ENCODE measurements around the gene RDH8. TPM values are rescaled to one million over a fixed set of nuclear protein-coding genes. Genes with fewer than 3 reads are reported as not detected.

RDH8 gene
- under 1 TPM in 1 of 3 donors, not detected in 2; 0.12 TPM for polyA plus RNA-seq

DNA sequence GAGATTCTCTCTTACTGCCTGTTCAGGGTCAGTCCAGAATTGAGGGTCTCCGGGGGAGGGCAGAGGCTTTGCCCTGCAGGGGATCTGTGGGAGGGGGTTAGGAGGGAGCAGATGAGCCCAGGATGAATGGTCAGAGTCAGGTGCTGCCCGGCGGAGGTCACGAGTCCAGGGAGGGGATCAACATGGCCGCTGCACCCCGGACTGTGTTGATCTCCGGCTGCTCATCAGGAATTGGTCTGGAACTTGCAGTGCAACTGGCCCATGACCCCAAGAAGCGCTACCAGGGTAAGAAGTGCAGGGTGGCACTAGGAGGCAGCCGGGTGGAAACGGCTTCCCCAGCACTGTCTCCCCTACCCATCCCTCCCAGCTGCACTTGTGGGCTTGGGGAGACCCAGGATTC, at the start of gene RDH8:
TSS of gene RDH8 (plus strand) at position 168 of the 400 bp plus-strand sequence. CDS start at position 183, 15 bp downstream.
- WGBS, 3 donors = 63 to 74% (median 70%) methylated on average over 10 of the region's 10 CpGs
- no peak within 1 kb of the TSS for H3K27ac ChIP-seq (ENCODE audit: low read depth, low read length)

GRCh38 chr19:9966024-9966423, 47.3 kb upstream of the RDH8 start:
- H3K27ac ChIP-seq (ENCODE audit: low read depth, low read length) = no peak overlapping the region
- 38 to 52% (median 49%) methylated on average over 11 to 14 of the region's 14 CpGs for WGBS, 3 donors

GRCh38 chr19:9966448-9966847, 46.8 kb upstream of the RDH8 start:
- WGBS, 3 donors = 16 to 43% (median 30%) methylated on average over 26 to 29 of the region's 29 CpGs
- H3K27ac ChIP-seq (ENCODE audit: low read depth, low read length) = no peak overlapping the region

DNA sequence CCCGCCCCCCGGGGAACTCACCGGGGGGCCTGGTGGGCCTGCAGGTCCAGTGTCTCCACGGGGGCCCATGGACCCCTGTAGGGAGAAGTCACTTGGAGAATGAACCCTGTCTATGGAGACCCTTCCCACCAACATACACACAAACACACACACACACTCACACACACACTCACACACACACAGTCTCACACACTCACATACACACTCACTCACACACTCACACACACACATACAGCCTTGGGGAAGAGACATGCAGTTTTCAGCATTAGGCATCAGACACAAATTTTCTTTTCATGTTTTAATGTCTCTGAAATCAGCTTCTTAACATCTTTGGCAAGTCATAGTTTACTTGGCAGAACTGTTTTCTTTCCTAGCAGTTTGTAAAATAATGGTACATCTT, 46.0 kb upstream of the RDH8 start:
- 41 to 71% (median 66%) methylated on average over 3 to 4 of the region's 4 CpGs for WGBS, 3 donors
- H3K27ac ChIP-seq (ENCODE audit: low read depth, low read length) = no peak overlapping the region

DNA sequence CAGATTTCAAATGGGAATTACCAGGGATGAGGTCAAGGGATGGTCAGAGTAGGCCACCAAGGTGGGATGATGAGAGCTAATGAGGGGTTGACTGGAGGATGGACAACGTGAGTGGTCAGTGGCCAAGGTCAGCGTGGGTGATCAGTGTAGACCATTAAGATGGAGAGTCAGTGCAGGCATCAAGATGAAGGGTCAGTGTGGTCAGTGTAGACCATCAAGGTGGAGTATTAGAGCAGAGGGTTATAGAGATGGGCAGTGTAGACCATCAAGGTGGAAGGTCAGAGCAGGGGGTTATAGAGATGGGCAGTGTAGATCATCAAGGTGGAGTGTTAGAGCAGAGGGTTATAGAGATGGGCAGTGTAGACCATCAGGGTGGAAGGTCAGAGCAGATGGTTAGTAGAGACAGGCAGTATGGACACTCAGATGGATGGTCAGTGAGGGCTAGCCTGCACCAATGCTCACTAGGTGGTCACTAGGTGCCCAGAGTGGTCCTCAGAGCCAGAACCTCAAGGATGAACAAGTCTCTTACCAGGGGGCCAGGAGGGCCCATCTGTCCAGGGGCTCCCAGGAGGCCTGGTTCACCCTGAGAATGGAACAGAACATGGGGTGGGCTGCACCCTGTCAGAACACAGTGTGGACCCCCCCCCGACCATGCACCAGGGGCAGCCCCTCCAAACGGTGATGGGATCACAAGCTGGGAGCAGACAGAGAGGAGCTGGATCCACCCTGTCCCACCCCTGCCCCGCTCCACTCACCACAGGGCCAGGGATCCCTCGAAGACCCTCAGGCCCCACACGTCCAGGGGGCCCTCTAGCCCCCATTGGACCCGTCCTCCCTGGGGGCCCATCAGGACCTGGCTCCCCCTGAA, 44.2 kb upstream of the RDH8 start:
- 61 to 74% (median 70%) methylated on average over 8 of the region's 8 CpGs for WGBS, 3 donors
- no peak overlapping the region for H3K27ac ChIP-seq (ENCODE audit: low read depth, low read length)

GRCh38 chr19:9969688-9969975, 43.7 kb upstream of the RDH8 start:
- H3K27ac ChIP-seq (ENCODE audit: low read depth, low read length) = no peak overlapping the region
- WGBS, 3 donors = 85 to 100% (median 91%) methylated on average over 2 of the region's 2 CpGs

- WGBS, 3 donors = 79 to 83% (median 83%) methylated on average over 5 to 8 of the region's 8 CpGs
- no peak overlapping the region for H3K27ac ChIP-seq (ENCODE audit: low read depth, low read length)
These were observed 42.8 kb upstream of the RDH8 start for GRCh38 chr19:9970481-9970880.

GRCh38 chr19:9971166-9971897, 42.0 kb upstream of the RDH8 start:
- 64 to 76% (median 71%) methylated on average over 15 of the region's 15 CpGs for WGBS, 3 donors
- no peak overlapping the region for H3K27ac ChIP-seq (ENCODE audit: low read depth, low read length)

DNA sequence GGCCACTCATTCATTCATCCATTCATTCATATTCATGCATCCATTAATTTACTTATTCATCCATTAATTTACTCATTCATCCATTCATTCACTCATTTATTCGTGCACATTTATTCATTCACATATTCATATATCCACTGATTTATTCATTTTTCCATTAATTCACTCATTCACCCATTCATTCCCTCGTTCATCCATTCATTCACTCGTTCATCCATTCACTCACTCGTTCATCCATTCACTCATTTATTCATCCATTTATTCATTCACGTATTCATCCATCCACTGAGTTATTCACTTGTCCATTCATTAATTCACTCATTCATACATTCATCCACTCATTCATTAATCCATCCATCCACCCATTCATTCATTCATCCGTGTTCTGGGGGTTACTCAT, 41.2 kb upstream of the RDH8 start:
- H3K27ac ChIP-seq (ENCODE audit: low read depth, low read length) = no peak overlapping the region
- 74 to 87% (median 85%) methylated on average over 6 of the region's 6 CpGs for WGBS, 3 donors

DNA sequence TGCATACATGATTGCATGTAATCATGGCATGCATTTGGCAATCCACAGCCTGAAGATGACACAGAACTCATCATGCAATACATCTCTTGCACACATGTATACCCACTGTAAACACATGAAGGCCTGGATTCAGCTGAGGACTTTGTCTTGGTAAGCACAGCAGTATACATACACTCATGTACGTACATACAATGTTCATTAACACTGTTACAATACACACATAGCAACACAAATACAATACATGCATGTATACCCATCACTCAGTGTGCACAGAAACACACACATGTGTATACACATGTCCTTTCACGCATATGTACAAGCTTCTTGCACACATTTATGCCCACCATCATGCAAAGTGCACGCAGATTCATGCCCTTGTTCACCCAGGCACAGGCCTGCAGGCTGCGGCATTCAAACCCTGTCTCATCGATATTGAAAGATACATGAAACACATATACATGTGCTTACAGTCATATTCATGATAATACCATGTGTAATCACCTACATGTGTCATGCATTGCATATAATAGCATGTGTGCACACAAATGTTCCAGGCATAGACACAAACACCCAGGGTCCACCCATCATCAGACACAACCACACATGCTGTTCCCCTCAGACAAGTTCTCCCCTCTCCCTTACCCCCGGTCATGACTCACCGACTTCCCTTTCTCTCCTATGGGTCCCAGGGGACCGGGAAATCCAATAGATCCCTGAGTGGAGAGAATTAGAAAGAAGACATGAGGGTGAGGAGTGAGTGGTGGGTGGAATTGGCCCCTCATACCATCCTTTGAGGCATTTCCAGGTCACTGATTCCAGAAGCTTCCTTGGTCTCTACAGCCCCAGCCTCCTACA, 31.6 kb upstream of the RDH8 start:
- 71 to 80% (median 78%) methylated on average over 8 of the region's 8 CpGs for WGBS, 3 donors
- no peak overlapping the region for H3K27ac ChIP-seq (ENCODE audit: low read depth, low read length)

GRCh38 chr19:9986787-9987281, 26.4 kb upstream of the RDH8 start:
- no peak overlapping the region for H3K27ac ChIP-seq (ENCODE audit: low read depth, low read length)
- WGBS, 3 donors = 34 to 45% (median 39%) methylated on average over 8 of the region's 8 CpGs

GRCh38 chr19:9989504-9989903, 23.8 kb upstream of the RDH8 start:
- no peak overlapping the region for H3K27ac ChIP-seq (ENCODE audit: low read depth, low read length)
- 81 to 89% (median 85%) methylated on average over 3 of the region's 3 CpGs for WGBS, 3 donors

- no peak overlapping the region for H3K27ac ChIP-seq (ENCODE audit: low read depth, low read length)
- 48 to 78% (median 73%) methylated on average over 11 of the region's 11 CpGs for WGBS, 3 donors
These were observed 21.7 kb upstream of the RDH8 start for GRCh38 chr19:9991425-9992191.

- no peak overlapping the region for H3K27ac ChIP-seq (ENCODE audit: low read depth, low read length)
- 72 to 75% (median 73%) methylated on average over 8 of the region's 8 CpGs for WGBS, 3 donors
These were observed 18.2 kb upstream of the RDH8 start for GRCh38 chr19:9995084-9995483.

DNA sequence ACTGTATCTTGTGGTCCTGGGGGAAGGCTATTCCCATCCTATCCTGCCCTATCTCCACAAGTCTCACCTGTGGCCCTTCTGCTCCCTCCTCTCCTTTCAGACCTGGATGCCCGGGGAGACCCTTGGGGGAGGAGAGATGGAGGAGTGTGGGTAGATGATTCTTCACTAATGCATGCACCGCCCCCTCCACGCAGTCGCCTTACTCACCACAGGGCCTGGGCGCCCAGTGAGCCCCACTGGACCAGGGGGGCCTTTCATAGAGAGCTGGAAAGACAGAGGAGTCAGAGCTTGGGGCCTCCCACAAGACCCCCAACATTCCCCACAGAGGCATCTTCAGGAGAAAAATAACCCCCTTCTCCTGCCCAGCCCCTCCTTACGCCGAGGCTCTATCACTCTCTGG, 17.3 kb upstream of the RDH8 start:
- no peak overlapping the region for H3K27ac ChIP-seq (ENCODE audit: low read depth, low read length)
- WGBS, 3 donors = 58 to 74% (median 74%) methylated on average over 7 of the region's 7 CpGs

DNA sequence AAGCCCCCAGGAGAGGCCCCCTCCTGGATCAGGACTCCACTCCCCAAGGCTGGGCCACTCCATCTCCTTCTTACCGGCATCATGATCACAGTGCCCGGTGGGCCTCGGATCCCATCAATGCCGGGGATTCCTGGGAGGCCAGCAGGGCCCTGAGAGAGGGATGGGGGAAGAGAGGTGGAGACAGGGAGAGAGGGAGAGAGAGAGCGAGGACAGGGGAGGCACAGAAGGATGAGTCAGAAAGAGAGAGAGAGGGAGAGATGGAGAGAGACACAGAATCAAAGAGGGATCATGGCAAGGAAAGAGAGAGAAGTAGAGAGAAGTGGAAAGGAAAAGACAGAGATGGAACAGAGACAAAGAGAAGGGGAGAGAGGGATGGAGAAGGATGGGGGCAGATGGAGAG, 16.7 kb upstream of the RDH8 start:
- H3K27ac ChIP-seq (ENCODE audit: low read depth, low read length) = no peak overlapping the region
- WGBS, 3 donors = 58 to 65% (median 62%) methylated on average over 5 of the region's 5 CpGs

DNA sequence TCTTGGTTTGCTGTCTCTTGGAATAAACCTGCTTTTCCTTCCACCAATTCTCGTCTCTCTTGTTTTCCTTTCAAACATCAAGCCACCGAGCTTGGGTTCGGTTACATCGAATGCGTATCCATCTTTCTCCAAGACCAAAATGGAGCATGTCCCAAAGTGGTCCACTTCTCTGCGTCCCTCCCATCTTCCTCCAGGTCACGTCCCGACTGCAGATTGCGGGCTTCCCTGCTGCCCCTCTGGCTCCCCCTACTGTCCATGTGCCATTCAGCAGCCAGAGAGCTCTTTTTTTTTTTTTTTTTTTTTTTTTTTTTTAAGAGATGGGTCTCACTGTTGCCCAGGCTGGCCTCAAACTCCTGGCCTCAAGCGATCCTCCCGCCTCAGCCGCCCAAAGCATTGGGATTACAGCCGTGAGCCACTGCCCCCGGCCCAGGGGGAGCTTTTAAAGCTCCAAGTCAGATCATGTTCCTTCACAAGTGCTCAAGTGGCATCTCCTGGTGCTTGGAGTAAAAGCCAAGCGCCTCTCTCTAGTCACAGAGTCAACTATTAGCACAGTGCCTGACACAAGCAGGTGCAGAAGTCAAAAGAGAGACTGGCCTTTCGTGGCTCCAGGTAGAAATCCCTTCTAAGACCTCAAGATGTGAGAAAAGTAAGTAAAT, 13.0 kb upstream of the RDH8 start:
- WGBS, 3 donors = 10 to 18% (median 17%) methylated on average over 16 of the region's 16 CpGs

GRCh38 chr19:10001899-10002298, 11.4 kb upstream of the RDH8 start:
- H3K27ac ChIP-seq (ENCODE audit: low read depth, low read length) = no peak overlapping the region
- 27 to 42% (median 34%) methylated on average over 6 of the region's 6 CpGs for WGBS, 3 donors

More for the DNA sequence above, 13.0 kb upstream of the RDH8 start:
- H3K27ac ChIP-seq (ENCODE audit: low read depth, low read length) = no peak overlapping the region
